Measurements from ENCODE around the gene DLG2. TPM values are rescaled to one million over a fixed set of nuclear protein-coding genes. Genes with fewer than 3 reads are reported as not detected.

The DLG2 gene
- total RNA-seq, 1 donor from 2014 or later, result 0.43 TPM

DNA sequence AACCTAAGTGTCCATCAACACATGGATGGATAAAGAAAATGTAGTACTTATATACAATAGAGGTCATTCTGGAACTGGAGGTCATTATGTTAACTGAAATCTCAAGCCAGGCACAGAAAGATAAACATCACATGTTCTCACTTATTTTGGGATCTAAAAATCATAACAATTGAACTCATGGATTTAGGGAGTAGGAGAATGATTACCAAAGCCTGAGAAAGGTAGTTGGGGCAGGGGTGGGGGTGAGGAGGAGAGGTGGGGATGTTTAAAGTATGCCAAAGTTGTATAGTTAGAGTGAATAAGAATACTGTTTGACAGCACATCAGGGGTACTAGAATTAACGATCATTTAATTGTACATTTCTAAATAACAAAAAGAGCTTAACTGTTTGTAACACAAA, 1112.7 kb downstream of the DLG2 start:
- H3K27ac ChIP-seq, result no peak overlapping the region
- intact Hi-C loops (cut with DNase I), result no loop called here
- no peak for TF ChIP-seq CTCF (IDR thresholded peaks at IDR 0.05)
- H3K27me3 ChIP-seq, result no peaks in the 10 kb centered on the region
- DNase-seq (ENCODE audit: low spot score in 2 of 2), result no peak
- no peaks in the 10 kb centered on the region for H3K4me1 ChIP-seq
- no peaks in the 10 kb centered on the region for H3K9me3 ChIP-seq
- no peaks in the 10 kb centered on the region for H3K36me3 ChIP-seq
- H3K4me3 ChIP-seq, result no peak overlapping the region

- DNase-seq (ENCODE audit: low spot score in 2 of 2), result no peak
- no peak overlapping the region for H3K27ac ChIP-seq
- no peak overlapping the region for H3K4me3 ChIP-seq
- H3K27me3 ChIP-seq, result no peaks in the 10 kb centered on the region
- intact Hi-C loops (cut with DNase I), result no loop called here
- H3K36me3 ChIP-seq, result no peaks in the 10 kb centered on the region
- no peaks in the 10 kb centered on the region for H3K9me3 ChIP-seq
- H3K4me1 ChIP-seq, result no peaks in the 10 kb centered on the region
- TF ChIP-seq CTCF (IDR thresholded peaks at IDR 0.05), result no peak
Observed at GRCh38 chr11:84503503-84503902, 1123.6 kb downstream of the DLG2 start.

DNA sequence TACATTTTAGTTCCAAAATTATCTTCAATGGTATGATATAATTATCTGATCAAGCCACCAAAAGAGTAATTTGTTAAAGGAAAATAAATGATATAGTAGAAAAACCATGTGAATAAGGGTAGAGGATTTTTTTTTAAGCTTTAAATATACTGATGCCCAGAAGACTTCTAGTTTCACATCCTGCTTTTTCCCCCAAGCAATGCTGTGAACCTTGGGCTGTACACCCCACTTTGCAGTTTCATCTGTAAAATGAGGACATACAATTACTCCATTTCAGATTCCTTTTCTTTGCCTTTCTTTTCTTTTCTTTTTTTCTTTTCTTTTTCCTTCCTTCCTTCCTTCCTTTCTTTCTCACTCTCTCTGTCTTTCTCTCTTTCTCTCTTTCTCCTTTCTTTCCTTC, 1125.4 kb downstream of the DLG2 start:
- H3K27ac ChIP-seq, result no peak overlapping the region
- DNase-seq (ENCODE audit: low spot score in 2 of 2), result no peak
- no peak overlapping the region for H3K4me3 ChIP-seq
- no peaks in the 10 kb centered on the region for H3K27me3 ChIP-seq
- H3K4me1 ChIP-seq, result no peaks in the 10 kb centered on the region
- intact Hi-C loops (cut with DNase I), result no loop called here
- H3K9me3 ChIP-seq, result no peaks in the 10 kb centered on the region
- TF ChIP-seq CTCF (IDR thresholded peaks at IDR 0.05), result no peak
- H3K36me3 ChIP-seq, result no peaks in the 10 kb centered on the region

GRCh38 chr11:84497981-84498411, 1129.1 kb downstream of the DLG2 start:
- Histone ChIP-seq H3K4me1 (no peaks in the 10 kb centered on the region), H3K27ac (no peak overlapping the region), H3K9me3 (no peaks in the 10 kb centered on the region), H3K36me3 (no peaks in the 10 kb centered on the region), H3K27me3 (no peaks in the 10 kb centered on the region), H3K4me3 (no peak overlapping the region)
- no peak for DNase-seq (ENCODE audit: low spot score in 2 of 2)
- intact Hi-C loops (cut with DNase I), result no loop called here
- no peak for TF ChIP-seq CTCF (IDR thresholded peaks at IDR 0.05)

DNA sequence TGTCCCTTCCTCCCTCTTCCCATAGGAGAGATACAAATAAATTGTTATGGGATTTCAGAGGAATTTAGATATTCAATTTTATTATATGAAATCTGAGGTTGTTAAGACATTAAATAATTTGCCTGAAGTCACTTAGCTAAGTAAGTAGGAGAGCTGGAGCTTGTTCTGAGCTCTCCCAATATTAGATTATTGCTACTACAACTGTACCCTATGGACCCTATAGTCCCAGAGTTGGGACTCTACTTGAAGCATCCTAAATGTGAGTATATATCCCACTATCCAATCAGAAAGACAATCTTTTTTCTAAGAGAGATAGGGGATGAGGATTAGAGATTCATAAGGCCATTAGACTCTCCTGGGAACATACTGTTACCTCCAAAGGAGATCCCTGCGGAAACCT, 1130.0 kb downstream of the DLG2 start:
- no peak for TF ChIP-seq CTCF (IDR thresholded peaks at IDR 0.05)
- no peaks in the 10 kb centered on the region for H3K27me3 ChIP-seq
- H3K36me3 ChIP-seq, result no peaks in the 10 kb centered on the region
- no peak overlapping the region for H3K4me3 ChIP-seq
- no peaks in the 10 kb centered on the region for H3K4me1 ChIP-seq
- no peaks in the 10 kb centered on the region for H3K9me3 ChIP-seq
- intact Hi-C loops (cut with DNase I), result no loop called here
- no peak for DNase-seq (ENCODE audit: low spot score in 2 of 2)
- no peak overlapping the region for H3K27ac ChIP-seq

- TF ChIP-seq CTCF (IDR thresholded peaks at IDR 0.05), result no peak
- intact Hi-C loops (cut with DNase I), result no loop called here
Observed at GRCh38 chr11:84496122-84496521, 1131.0 kb downstream of the DLG2 start.

More at GRCh38 chr11:84496122-84496521, 1131.0 kb downstream of the DLG2 start:
- Histone ChIP-seq H3K9me3 (no peaks in the 10 kb centered on the region), H3K4me3 (no peak overlapping the region), H3K36me3 (no peaks in the 10 kb centered on the region), H3K27ac (no peak overlapping the region), H3K4me1 (no peaks in the 10 kb centered on the region), H3K27me3 (no peaks in the 10 kb centered on the region)
- DNase-seq (ENCODE audit: low spot score in 2 of 2), result no peak
